ENCODE results near the gene YIPF2.

Gene YIPF2

DNA sequence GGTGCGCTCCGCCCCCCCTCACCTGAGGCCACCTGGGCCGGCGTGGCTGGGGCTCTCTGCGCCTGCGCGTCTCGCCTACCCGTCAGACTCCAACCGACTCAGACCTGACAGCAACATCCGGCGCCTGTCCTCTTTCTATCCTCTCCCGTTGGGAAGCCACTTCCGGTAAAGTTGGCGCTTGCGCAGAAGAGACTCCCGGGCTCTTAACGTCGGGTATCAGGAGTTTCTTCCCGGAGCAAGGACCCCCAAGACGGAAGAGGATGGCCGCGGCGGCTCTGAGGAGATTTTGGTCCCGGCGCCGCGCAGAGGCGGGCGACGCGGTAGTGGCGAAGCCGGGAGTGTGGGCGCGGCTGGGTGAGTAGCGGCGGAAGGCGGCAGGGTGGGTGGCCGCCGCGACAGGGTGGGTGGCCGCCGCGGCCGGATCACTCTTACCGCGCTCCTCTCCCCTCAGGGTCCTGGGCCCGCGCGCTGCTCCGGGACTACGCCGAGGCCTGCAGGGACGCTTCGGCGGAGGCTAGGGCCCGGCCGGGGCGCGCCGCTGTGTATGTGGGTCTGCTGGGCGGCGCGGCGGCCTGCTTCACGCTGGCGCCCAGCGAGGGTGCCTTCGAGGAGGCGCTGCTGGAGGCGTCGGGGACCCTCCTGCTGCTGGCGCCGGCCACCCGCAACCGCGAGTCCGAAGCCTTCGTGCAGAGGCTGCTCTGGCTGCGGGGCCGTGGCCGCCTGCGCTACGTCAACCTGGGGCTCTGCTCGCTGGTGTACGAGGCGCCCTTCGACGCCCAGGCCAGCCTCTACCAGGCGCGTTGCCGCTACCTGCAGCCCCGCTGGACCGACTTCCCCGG, at the start of gene YIPF2, which contains the start of gene TIMM29:
Gene YIPF2 (minus strand): TSS at position 77 of the 839 bp plus-strand sequence. CDS start 229 bp downstream, outside the sequence.
Gene TIMM29 (plus strand): TSS at position 249 of the 839 bp plus-strand sequence. CDS start 12 bp downstream, at position 261.
- Histone ChIP-seq H3K9me3 (ENCODE audit: control insufficient read depth, low read depth, low read length) (no peaks in the 10 kb centered on the region), H3K36me3 (ENCODE audit: control insufficient read depth, low read depth, low read length) (peaks cover 9% of the 10 kb centered on the region), H3K4me3 (ENCODE audit: low read length) (peak within 1 kb of the TSS; percentile 86), H3K27ac (ENCODE audit: low read length) (no peak within 1 kb of the TSS), H3K9ac (ENCODE audit: low read length) (peak within 1 kb of the TSS; percentile 55), H3K27me3 (ENCODE audit: control insufficient read depth, insufficient read depth, low read length) (no peaks in the 10 kb centered on the region), H3K4me1 (ENCODE audit: control insufficient read depth, low read depth, low read length) (no peaks in the 10 kb centered on the region)

DNA sequence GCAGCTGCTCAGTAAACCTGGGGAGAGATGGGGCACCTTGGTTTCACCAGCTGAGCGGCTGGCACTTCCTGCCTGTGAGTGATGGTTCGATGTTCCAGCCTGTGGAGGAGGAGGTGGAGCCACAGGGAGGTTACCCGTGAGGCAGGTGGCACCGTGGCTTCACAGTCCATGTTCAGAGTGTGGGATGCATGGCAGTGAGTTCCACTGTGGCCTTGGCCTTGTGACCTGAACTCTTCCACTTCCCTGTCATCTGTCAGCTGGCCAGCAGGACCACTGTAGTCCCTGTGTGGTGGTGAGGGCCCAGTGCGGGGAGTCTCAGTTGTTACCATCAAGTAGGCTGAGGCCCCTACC, 49.3 kb upstream of the YIPF2 start:
- H3K4me3 ChIP-seq (ENCODE audit: low read length), result no peak overlapping the region
- no peaks in the 10 kb centered on the region for H3K9me3 ChIP-seq (ENCODE audit: control insufficient read depth, low read depth, low read length)
- H3K27me3 ChIP-seq (ENCODE audit: control insufficient read depth, insufficient read depth, low read length), result no peaks in the 10 kb centered on the region
- no peak overlapping the region for H3K9ac ChIP-seq (ENCODE audit: low read length)
- H3K27ac ChIP-seq (ENCODE audit: low read length), result no peak overlapping the region
- no peaks in the 10 kb centered on the region for H3K36me3 ChIP-seq (ENCODE audit: control insufficient read depth, low read depth, low read length)
- H3K4me1 ChIP-seq (ENCODE audit: control insufficient read depth, low read depth, low read length), result no peaks in the 10 kb centered on the region

DNA sequence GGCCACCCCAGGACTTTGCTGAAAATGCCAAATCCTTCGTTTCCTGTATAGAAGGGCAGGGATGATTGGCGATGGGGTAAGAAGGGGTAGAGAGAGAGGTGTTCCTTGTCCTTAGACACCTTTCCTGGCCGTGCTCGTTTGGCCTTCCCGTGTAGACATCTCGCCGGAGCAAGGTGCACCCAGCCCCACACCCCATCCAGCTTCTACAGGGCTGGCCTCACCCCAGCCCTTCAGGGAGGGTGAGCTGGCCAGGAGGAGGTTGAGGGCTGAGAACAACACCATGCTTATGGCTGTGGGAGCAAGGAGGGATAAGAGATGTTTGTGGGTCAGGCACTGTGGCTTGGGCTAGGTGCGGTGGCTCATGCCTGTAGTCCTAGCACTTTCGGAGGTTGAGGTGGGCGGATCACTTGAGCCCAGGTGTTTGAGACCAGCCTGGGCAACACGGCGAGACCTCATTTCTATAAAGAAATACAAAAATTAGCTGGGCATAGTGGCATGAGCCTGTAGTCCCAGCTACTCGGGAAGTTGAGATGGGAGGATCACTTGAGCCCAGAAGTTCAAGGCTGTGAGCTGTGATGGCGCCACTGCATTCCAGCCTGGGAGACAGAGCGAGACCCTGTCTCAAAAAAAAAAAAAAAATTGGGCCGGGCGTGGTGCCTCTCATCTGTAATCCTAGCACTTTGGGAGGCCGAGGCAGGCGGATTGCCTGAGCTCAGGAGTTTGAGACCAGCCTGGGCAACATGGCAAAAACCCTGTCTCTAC, 47.9 kb upstream of the YIPF2 start:
- H3K27me3 ChIP-seq (ENCODE audit: control insufficient read depth, insufficient read depth, low read length), result no peaks in the 10 kb centered on the region
- no peaks in the 10 kb centered on the region for H3K36me3 ChIP-seq (ENCODE audit: control insufficient read depth, low read depth, low read length)
- H3K4me1 ChIP-seq (ENCODE audit: control insufficient read depth, low read depth, low read length), result no peaks in the 10 kb centered on the region
- H3K27ac ChIP-seq (ENCODE audit: low read length), result no peak overlapping the region
- no peak overlapping the region for H3K4me3 ChIP-seq (ENCODE audit: low read length)
- H3K9ac ChIP-seq (ENCODE audit: low read length), result no peak overlapping the region
- H3K9me3 ChIP-seq (ENCODE audit: control insufficient read depth, low read depth, low read length), result no peaks in the 10 kb centered on the region

DNA sequence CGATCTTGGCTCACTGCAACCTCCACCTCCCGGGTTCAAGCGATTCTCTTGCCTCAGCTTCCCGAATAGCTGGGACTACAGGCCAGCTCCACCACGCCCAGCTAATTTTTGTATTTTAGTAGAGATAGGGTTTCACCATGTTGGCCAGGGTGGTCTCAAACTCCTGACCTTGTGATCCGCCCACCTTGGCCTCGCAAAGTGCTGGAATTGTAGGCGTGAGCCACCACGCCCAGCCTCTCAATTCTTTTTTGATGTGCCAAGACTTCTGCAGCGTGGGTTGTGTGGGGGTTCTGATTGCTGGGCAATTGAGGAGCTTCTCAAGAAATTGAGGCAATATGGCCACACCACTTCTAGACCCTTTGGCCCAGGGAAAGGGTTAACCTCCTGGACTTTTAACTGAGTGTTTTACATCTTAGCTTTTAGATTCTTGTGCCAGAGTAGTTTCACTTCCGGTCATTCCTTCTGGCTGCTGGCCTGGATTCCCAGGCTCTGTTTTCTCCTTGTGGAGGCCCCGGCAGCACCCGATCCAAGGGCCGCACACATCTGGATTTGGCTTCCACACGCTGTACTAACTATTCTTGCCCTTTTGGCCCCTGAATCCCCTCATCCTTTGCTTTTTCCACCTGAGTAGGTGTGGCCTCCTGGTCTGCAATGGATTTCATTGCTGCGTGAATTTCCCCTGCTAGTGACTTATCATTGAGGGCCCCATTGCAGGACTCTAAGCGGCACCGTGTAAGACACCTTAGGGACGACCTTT, 47.1 kb upstream of the YIPF2 start:
- Histone ChIP-seq H3K36me3 (ENCODE audit: control insufficient read depth, low read depth, low read length) (no peaks in the 10 kb centered on the region), H3K4me3 (ENCODE audit: low read length) (no peak overlapping the region), H3K27me3 (ENCODE audit: control insufficient read depth, insufficient read depth, low read length) (no peaks in the 10 kb centered on the region), H3K4me1 (ENCODE audit: control insufficient read depth, low read depth, low read length) (no peaks in the 10 kb centered on the region), H3K9ac (ENCODE audit: low read length) (no peak overlapping the region), H3K9me3 (ENCODE audit: control insufficient read depth, low read depth, low read length) (no peaks in the 10 kb centered on the region), H3K27ac (ENCODE audit: low read length) (no peak overlapping the region)

DNA sequence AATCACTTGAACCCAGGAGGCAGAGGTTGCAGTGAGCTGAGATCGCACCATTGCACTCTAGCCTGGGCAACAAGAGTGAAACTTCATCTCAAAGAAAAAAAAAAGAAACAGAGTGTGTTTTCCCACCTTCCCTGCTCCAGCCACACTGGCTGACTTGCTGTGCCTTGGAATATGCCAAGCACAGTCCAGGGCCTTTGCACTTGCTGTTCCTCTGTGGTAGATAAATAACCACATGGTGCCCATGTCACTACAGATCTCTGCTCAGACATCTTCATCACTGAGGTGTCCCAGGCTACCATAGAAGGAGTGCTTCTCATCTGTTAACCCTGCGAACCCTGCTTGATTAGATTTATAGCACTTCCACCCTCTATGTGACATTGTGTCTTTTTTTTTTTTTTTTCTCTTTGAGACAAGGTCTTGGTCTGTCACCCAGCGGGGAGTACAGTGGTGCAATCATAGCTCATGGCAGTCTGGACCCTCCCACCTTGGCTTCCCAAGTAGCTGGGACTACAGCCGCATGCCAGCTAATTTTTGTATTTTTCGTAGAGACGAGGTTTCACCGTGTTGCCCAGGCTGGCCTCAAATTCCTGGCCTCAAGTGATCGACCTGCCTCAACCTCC, 42.8 kb upstream of the YIPF2 start:
- no peaks in the 10 kb centered on the region for H3K36me3 ChIP-seq (ENCODE audit: control insufficient read depth, low read depth, low read length)
- H3K9me3 ChIP-seq (ENCODE audit: control insufficient read depth, low read depth, low read length), result no peaks in the 10 kb centered on the region
- H3K9ac ChIP-seq (ENCODE audit: low read length), result no peak overlapping the region
- H3K27me3 ChIP-seq (ENCODE audit: control insufficient read depth, insufficient read depth, low read length), result no peaks in the 10 kb centered on the region
- H3K4me3 ChIP-seq (ENCODE audit: low read length), result no peak overlapping the region
- no peaks in the 10 kb centered on the region for H3K4me1 ChIP-seq (ENCODE audit: control insufficient read depth, low read depth, low read length)
- no peak overlapping the region for H3K27ac ChIP-seq (ENCODE audit: low read length)

DNA sequence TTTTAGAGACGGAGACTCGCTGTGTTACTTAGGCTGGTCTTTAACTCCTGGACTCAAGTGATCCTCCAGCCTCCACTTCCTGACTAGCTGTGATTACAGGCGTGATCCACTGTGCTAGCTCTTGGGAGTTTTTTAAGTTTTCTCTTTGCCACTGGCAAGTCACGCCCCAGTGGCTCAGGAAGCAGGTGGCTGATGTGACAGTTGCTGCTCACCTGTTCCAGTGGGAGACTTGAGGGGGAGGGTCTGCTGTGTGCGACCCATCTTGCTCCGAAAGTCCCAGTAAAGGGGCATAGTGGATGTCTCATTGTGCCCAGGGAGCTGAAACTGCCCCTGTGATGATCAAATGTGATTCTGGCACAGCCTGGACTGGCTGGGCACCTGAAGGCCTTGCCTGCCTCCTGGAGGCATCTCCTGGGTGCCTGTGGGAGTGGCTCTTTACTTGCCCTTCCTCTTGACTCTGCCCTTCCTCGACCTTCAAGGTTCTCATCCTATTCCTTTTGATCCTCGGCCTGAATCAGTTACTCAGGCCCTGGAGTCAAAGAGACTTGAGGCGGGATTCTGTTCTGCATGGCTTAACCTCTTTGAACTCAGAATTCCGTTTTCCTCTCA, 40.2 kb upstream of the YIPF2 start:
- Histone ChIP-seq H3K36me3 (ENCODE audit: control insufficient read depth, low read depth, low read length) (no peaks in the 10 kb centered on the region), H3K4me3 (ENCODE audit: low read length) (no peak overlapping the region), H3K27me3 (ENCODE audit: control insufficient read depth, insufficient read depth, low read length) (no peaks in the 10 kb centered on the region), H3K27ac (ENCODE audit: low read length) (no peak overlapping the region), H3K4me1 (ENCODE audit: control insufficient read depth, low read depth, low read length) (peaks cover 5% of the 10 kb centered on the region), H3K9me3 (ENCODE audit: control insufficient read depth, low read depth, low read length) (no peaks in the 10 kb centered on the region), H3K9ac (ENCODE audit: low read length) (no peak overlapping the region)

DNA sequence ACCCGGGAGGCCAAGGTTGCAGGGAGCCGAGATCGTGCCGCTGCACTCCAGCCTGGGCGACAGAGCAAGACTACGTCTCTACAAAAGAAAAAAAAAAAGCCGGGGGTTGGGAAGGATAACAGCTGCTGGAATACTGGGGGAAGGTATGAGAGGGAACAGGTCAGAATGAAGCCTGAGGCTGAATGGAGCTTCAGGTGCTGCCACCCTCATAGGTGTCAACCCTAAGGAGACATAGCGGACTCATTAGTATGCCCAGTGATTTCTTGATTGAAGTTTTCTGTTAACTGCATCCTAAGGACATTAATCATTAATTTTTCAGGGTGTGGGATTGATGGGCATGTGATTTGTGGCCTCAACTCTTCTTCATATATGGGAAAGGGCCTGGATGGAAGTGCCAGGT, 38.4 kb upstream of the YIPF2 start:
- no peaks in the 10 kb centered on the region for H3K36me3 ChIP-seq (ENCODE audit: control insufficient read depth, low read depth, low read length)
- no peaks in the 10 kb centered on the region for H3K27me3 ChIP-seq (ENCODE audit: control insufficient read depth, insufficient read depth, low read length)
- no peaks in the 10 kb centered on the region for H3K9me3 ChIP-seq (ENCODE audit: control insufficient read depth, low read depth, low read length)
- H3K9ac ChIP-seq (ENCODE audit: low read length), result no peak overlapping the region
- H3K4me1 ChIP-seq (ENCODE audit: control insufficient read depth, low read depth, low read length), result peaks cover 5% of the 10 kb centered on the region
- no peak overlapping the region for H3K27ac ChIP-seq (ENCODE audit: low read length)
- no peak overlapping the region for H3K4me3 ChIP-seq (ENCODE audit: low read length)

DNA sequence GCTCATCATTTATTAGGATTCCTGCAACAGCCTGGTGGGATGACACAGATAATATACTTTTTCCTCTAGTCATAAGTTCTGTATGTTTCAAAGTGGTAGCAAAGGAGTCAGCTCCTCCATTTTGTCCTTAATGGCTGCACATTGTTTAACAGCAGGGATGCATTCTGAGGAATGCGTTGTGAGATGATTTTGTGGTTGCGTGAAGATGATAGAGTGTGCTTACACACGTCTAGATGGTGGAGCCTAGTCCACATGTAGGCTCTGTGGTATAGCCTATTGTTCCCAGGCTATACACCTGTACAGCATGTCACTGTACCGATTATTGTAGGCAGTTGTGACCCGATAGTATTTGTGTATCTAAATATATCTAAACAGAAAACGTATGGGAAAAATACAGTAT, 37.0 kb upstream of the YIPF2 start:
- Histone ChIP-seq H3K36me3 (ENCODE audit: control insufficient read depth, low read depth, low read length) (no peaks in the 10 kb centered on the region), H3K9me3 (ENCODE audit: control insufficient read depth, low read depth, low read length) (no peaks in the 10 kb centered on the region), H3K27ac (ENCODE audit: low read length) (no peak overlapping the region), H3K4me1 (ENCODE audit: control insufficient read depth, low read depth, low read length) (peaks cover 5% of the 10 kb centered on the region), H3K27me3 (ENCODE audit: control insufficient read depth, insufficient read depth, low read length) (no peaks in the 10 kb centered on the region), H3K4me3 (ENCODE audit: low read length) (no peak overlapping the region), H3K9ac (ENCODE audit: low read length) (no peak overlapping the region)

DNA sequence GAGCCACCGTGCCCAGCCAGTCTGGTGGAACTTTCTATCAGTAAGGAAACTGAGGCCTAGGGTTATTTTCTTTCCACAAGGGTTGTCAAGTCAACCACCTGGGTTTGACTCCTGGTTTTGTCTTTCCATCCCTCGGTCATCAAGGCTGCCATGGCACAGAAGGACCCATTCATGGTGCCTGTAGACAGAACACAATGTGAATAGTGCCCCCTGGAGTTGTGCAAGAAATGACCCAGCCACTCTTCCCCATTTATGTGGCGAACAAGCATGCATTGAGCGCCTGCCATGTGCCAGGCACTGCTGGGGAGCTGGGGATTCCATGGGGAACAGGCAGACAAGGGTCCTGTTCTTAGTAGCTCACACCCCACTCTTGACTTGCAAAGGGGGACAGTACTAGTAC, 36.5 kb upstream of the YIPF2 start:
- Histone ChIP-seq H3K27me3 (ENCODE audit: control insufficient read depth, insufficient read depth, low read length) (no peaks in the 10 kb centered on the region), H3K9me3 (ENCODE audit: control insufficient read depth, low read depth, low read length) (no peaks in the 10 kb centered on the region), H3K36me3 (ENCODE audit: control insufficient read depth, low read depth, low read length) (no peaks in the 10 kb centered on the region), H3K27ac (ENCODE audit: low read length) (no peak overlapping the region), H3K4me1 (ENCODE audit: control insufficient read depth, low read depth, low read length) (peaks cover 5% of the 10 kb centered on the region), H3K9ac (ENCODE audit: low read length) (no peak overlapping the region), H3K4me3 (ENCODE audit: low read length) (no peak overlapping the region)

DNA sequence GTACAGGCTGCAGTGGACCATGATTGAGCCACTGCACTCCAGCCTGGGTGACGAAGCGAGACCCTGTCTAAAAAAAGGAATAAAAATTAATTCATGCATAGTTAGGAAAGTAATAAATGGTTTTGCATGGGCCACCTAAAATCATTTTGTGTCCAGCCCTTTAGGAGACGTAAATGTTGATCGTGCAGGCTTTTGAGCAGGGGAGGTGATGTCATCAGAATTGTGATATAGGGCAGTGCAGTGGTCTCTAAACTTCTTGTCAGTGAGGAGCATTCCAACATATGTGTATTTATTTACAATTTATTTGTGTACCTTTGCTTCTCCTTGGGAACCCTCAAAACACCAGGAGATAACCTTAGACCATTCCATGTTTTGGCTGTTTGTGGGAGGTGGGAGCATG, 35.4 kb upstream of the YIPF2 start:
- Histone ChIP-seq H3K27ac (ENCODE audit: low read length) (no peak overlapping the region), H3K27me3 (ENCODE audit: control insufficient read depth, insufficient read depth, low read length) (no peaks in the 10 kb centered on the region), H3K36me3 (ENCODE audit: control insufficient read depth, low read depth, low read length) (no peaks in the 10 kb centered on the region), H3K4me3 (ENCODE audit: low read length) (no peak overlapping the region), H3K4me1 (ENCODE audit: control insufficient read depth, low read depth, low read length) (peaks cover 5% of the 10 kb centered on the region), H3K9me3 (ENCODE audit: control insufficient read depth, low read depth, low read length) (no peaks in the 10 kb centered on the region), H3K9ac (ENCODE audit: low read length) (no peak overlapping the region)

DNA sequence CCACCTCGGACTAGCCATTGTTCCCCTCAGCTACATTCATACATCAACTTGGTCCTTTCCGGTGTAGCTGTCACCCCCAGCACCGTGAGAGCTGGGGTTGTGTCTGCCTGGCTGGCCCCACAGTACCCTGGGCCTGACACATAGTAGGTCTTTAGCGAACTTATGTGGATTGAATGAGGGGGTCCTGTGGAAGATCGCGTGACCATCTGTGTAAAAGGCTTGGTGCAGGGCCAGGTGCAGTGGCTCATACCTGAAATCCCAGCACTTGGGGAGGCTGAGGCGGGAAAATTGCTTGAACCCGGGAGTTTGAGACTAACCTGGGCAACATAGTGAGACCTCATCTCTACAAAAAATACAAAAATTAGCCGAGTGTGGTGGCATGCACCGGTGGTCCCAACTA, 34.4 kb upstream of the YIPF2 start:
- no peaks in the 10 kb centered on the region for H3K27me3 ChIP-seq (ENCODE audit: control insufficient read depth, insufficient read depth, low read length)
- no peak overlapping the region for H3K4me3 ChIP-seq (ENCODE audit: low read length)
- no peaks in the 10 kb centered on the region for H3K36me3 ChIP-seq (ENCODE audit: control insufficient read depth, low read depth, low read length)
- H3K4me1 ChIP-seq (ENCODE audit: control insufficient read depth, low read depth, low read length), result peaks cover 5% of the 10 kb centered on the region
- H3K9me3 ChIP-seq (ENCODE audit: control insufficient read depth, low read depth, low read length), result no peaks in the 10 kb centered on the region
- H3K9ac ChIP-seq (ENCODE audit: low read length), result no peak overlapping the region
- no peak overlapping the region for H3K27ac ChIP-seq (ENCODE audit: low read length)

Data from iPS-18a (cell line).